Ishikawa (cell line): ENCODE measurements around the gene IFI27L1.

Source experiments
- CEBPB ChIP-seq: IDR thresholded peaks from 2 replicates; pipeline ENCODE4 v1.6.1; 2012
- CREB1 ChIP-seq: IDR thresholded peaks from 2 replicates; pipeline ENCODE4 v1.6.1; 2012; ENCODE audit warnings: low read depth
- EGR1 ChIP-seq: IDR thresholded peaks from 2 replicates; pipeline ENCODE4 v1.6.1; 2012
- EP300 ChIP-seq: IDR thresholded peaks from 2 replicates; pipeline ENCODE4 v1.6.1; 2012; ENCODE audit warnings: borderline replicate concordance
- FOXM1 ChIP-seq: IDR thresholded peaks from 2 replicates; pipeline ENCODE4 v1.6.1; 2012; ENCODE audit warnings: low read depth, borderline replicate concordance
- NFIC ChIP-seq: IDR thresholded peaks from 2 replicates; pipeline ENCODE4 v1.6.1; 2012
- RAD21 ChIP-seq: IDR thresholded peaks from 2 replicates; pipeline ENCODE4 v1.6.1; 2012; ENCODE audit warnings: low read depth
- TAF1 ChIP-seq: IDR thresholded peaks from 2 replicates; pipeline ENCODE4 v1.6.1; 2012; ENCODE audit warnings: low read depth, mild to moderate bottlenecking
- TCF12 ChIP-seq: IDR thresholded peaks from 2 replicates; pipeline ENCODE4 v1.6.1; 2012; ENCODE audit warnings: low read depth
- TEAD4 ChIP-seq: IDR thresholded peaks from 2 replicates; pipeline ENCODE4 v1.6.1; 2012
- YY1 ChIP-seq: IDR thresholded peaks from 2 replicates; pipeline ENCODE4 v1.6.1; 2012; ENCODE audit warnings: low read depth
- ZBTB7A ChIP-seq: IDR thresholded peaks from 2 replicates; pipeline ENCODE4 v1.6.1; 2012; ENCODE audit warnings: low read depth
- TF ChIP-seq, protein P1 (sequence below): IDR thresholded peaks from 2 replicates; pipeline ENCODE4 v1.6.1; 2012
- TF ChIP-seq, protein P2 (sequence below): IDR thresholded peaks from 2 replicates; pipeline ENCODE4 v1.6.1; 2012; ENCODE audit warnings: low read depth, mild to moderate bottlenecking
- TF ChIP-seq, protein P3 (sequence below): IDR thresholded peaks from 2 replicates; pipeline ENCODE4 v1.6.1; 2012

Gene IFI27L1

DNA sequence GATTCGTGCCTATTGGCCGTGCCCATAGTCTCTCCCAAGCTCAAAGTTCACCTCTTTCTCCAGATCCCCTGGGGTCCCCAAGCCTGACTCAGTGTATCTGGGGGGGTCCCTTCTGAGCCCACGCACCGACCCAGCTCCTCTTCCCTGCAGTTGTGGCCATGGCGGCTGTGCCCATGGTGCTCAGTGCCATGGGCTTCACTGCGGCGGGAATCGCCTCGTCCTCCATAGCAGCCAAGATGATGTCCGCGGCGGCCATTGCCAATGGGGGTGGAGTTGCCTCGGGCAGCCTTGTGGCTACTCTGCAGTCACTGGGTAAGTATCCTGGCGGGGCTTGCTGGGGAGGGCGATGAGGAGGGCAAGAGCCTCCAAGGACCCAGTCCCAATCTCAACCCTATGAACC is 34.5 kb downstream of the IFI27L1 start:
- TF ChIP-seq, protein P1, sequence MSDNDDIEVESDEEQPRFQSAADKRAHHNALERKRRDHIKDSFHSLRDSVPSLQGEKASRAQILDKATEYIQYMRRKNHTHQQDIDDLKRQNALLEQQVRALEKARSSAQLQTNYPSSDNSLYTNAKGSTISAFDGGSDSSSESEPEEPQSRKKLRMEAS: no peak
- TF ChIP-seq CEBPB: no peak
- no peak for TF ChIP-seq YY1
- no peak for TF ChIP-seq NFIC
- TF ChIP-seq TEAD4: no peak
- no peak for TF ChIP-seq CREB1
- no peak for TF ChIP-seq EP300
- TF ChIP-seq TCF12: no peak
- no peak for TF ChIP-seq RAD21
- TF ChIP-seq, protein P2, sequence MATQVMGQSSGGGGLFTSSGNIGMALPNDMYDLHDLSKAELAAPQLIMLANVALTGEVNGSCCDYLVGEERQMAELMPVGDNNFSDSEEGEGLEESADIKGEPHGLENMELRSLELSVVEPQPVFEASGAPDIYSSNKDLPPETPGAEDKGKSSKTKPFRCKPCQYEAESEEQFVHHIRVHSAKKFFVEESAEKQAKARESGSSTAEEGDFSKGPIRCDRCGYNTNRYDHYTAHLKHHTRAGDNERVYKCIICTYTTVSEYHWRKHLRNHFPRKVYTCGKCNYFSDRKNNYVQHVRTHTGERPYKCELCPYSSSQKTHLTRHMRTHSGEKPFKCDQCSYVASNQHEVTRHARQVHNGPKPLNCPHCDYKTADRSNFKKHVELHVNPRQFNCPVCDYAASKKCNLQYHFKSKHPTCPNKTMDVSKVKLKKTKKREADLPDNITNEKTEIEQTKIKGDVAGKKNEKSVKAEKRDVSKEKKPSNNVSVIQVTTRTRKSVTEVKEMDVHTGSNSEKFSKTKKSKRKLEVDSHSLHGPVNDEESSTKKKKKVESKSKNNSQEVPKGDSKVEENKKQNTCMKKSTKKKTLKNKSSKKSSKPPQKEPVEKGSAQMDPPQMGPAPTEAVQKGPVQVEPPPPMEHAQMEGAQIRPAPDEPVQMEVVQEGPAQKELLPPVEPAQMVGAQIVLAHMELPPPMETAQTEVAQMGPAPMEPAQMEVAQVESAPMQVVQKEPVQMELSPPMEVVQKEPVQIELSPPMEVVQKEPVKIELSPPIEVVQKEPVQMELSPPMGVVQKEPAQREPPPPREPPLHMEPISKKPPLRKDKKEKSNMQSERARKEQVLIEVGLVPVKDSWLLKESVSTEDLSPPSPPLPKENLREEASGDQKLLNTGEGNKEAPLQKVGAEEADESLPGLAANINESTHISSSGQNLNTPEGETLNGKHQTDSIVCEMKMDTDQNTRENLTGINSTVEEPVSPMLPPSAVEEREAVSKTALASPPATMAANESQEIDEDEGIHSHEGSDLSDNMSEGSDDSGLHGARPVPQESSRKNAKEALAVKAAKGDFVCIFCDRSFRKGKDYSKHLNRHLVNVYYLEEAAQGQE: no peak
- no peak for TF ChIP-seq EGR1

DNA sequence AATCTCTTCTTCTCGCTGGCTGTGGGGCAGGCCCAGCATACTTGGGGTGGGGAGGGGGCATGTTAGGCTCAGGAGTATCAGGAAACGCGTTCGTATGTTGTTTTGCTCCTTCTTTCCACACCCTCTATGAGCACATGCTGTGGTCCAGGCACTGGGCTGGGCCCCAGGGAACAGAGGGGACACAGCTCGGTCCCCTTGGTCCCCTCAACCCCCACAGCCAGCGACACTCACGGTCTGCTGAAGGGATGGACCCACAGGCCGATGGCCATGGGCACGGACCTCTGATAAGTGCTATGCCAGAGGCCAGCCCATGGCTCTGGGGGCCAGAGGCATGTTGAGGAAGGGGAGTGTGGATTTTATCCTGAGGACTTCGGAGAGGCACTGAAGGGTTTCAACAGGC is 35.6 kb downstream of the IFI27L1 start:
- TF ChIP-seq TAF1 (no peak), RAD21 (no peak), TEAD4 (no peak), ZBTB7A (no peak), EGR1 (no peak), FOXM1 (no peak), TCF12 (no peak)
- TF ChIP-seq, protein P1: no peak
- TF ChIP-seq, protein P3, sequence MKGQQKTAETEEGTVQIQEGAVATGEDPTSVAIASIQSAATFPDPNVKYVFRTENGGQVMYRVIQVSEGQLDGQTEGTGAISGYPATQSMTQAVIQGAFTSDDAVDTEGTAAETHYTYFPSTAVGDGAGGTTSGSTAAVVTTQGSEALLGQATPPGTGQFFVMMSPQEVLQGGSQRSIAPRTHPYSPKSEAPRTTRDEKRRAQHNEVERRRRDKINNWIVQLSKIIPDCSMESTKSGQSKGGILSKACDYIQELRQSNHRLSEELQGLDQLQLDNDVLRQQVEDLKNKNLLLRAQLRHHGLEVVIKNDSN: no peak

DNA sequence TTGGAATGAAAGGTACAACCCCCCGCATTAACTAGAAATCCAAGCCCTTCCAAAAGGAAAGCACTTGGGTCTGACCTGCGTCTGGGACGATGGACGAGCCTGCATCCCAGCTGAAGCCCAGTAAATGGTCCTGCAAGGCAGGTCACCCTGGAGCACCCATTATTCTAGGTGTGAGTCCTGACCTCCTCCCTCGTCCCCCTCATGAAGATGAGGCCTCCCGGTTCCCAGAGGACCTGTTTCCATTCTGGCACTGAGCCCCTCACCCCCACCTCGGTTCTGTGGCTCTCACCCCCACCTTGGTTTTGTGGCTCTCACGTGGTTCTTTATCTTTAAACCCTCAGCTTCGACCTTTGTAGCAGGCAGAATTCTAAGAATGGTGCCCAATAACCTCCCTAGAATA is 36.7 kb downstream of the IFI27L1 start:
- TF ChIP-seq TEAD4: no peak

DNA sequence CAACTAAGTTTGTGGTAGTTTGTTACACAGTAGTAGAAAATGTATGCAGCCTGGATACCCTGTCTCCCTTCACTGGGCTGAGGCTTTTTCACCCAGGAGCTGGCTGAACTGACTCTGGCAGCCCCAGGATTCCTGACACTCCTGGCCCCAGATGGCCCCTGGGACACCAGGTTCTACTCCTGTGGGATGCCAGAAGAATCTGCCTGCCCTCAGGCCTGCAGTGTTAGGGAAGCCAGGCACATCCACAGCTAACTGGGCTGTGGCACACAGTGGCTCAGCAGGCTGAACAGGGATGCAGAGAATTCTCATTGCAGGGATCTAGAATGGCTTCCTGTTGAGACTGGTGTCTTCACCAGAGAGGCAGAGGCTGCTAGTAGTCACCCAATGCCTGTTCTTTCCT is 38.0 kb downstream of the IFI27L1 start:
- no peak for TF ChIP-seq YY1
- no peak for TF ChIP-seq TEAD4
- no peak for TF ChIP-seq CREB1
- TF ChIP-seq, protein P3: no peak

DNA sequence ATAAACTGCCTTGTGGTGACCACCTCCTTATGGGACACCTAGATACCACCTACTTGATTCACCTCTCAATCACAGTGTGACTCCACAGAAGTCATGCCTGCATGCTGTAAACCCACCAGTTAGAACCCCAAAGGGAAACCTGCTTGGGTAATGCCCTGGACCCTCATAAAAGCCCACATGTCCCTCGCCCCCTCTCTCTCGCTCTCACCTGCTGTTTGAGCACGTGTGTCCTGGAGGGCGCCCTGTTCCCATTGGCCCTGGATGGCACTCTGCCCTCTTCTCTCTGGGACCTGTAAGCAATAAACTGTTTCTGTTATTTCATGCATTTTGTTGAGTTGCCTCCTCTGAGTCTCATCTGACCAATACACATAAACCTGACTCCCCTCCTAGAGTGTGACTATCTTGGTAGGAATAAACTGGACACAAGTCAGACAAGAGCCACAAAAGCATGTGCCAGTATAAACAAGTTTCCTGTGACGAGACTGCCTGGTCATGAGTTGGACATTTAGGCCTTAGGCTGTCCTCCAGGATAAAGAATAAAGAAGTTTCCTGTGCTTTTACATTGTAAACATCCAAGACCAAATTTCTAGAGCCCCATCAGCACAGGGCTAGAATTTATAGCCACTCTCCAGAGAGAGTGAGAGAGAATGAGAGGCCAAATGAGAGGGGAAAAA is 39.7 kb downstream of the IFI27L1 start:
- no peak for TF ChIP-seq ZBTB7A
- no peak for TF ChIP-seq TAF1
- no peak for TF ChIP-seq TCF12
- TF ChIP-seq CREB1: no peak
- TF ChIP-seq, protein P2: no peak
- no peak for TF ChIP-seq TEAD4
- TF ChIP-seq RAD21: no peak
- no peak for TF ChIP-seq EGR1
- no peak for TF ChIP-seq EP300
- no peak for TF ChIP-seq CEBPB
- TF ChIP-seq YY1: no peak
- TF ChIP-seq FOXM1: no peak

DNA sequence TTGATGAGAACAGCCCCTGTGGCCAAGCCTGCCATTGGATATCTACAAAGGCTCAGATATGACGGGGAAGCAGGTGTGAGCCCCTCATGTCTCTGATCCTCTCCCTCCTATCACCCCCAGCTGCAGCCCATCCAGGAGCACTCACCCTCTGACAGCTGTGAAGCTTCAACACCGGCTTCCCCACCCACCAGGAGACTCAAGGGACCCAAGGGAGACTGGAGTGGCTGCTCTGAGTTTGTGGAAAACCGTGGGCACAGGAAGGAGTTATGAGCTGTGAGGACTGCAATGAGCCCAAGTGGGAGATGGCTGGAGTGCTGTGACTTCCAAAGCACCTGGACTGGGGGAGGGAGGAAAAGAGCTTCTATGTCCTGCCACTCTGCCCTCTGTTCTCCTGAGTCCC is 40.4 kb downstream of the IFI27L1 start:
- TF ChIP-seq CREB1: no peak
- no peak for TF ChIP-seq EP300

DNA sequence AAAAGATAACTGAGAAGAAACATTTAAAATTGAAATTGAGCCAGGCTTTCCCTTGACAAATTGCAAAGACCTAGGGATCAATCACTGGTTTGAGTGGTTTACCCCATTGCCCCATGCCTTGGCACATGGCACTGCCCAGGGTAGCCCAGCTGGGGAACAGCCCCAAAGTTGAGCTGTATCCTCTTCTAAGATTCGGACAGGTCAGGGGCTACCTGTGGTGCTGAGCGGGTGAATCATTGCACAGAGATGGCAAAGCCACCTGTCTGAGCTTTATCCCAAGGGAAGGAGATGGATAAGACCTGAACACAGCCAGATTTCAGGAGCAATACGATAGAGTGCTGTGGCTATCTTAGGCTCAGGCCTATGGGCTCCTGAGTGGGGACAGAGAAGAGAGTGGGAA is 41.3 kb downstream of the IFI27L1 start:
- TF ChIP-seq, protein P1: no peak
